VCaP (cell line): ENCODE data around the gene MYO1G.
A peak's percentile ranks its signal among the peaks of the same experiment; 100 is the strongest.

ENCODE experiments used
- H3K27ac ChIP-seq: fragments of 450-650 bp; 2 replicates; pipeline ENCODE4 v1.5.1; 2017
- CTCF ChIP-seq: fragments of 450-650 bp; conservative IDR thresholded peaks from 2 replicates; pipeline ENCODE4 v1.5.1; 2017; ENCODE audit warnings: mild to moderate bottlenecking, moderate library complexity

Gene MYO1G

GRCh38 chr7:44930921-44931320 is 47.9 kb downstream of the MYO1G start:
- no peak for TF ChIP-seq CTCF

GRCh38 chr7:44922351-44922694 is 56.5 kb downstream of the MYO1G start:
- peak; percentile 15; the same call in 1 of the 2 replicates for TF ChIP-seq CTCF
- no peak overlapping the region for H3K27ac ChIP-seq

More at GRCh38 chr7:44930921-44931320, 47.9 kb downstream of the MYO1G start:
- H3K27ac ChIP-seq: no peak overlapping the region

- TF ChIP-seq CTCF: peak; percentile 64
- H3K27ac ChIP-seq: no peak overlapping the region
Measured at GRCh38 chr7:44921607-44922350, 57.0 kb downstream of the MYO1G start.

- TF ChIP-seq CTCF: no peak
- no peak overlapping the region for H3K27ac ChIP-seq
Measured at GRCh38 chr7:44920119-44920518, 58.7 kb downstream of the MYO1G start.

GRCh38 chr7:44918029-44918428 is 60.8 kb downstream of the MYO1G start:
- no peak for TF ChIP-seq CTCF
- H3K27ac ChIP-seq: no peak overlapping the region

- TF ChIP-seq CTCF: no peak
- H3K27ac ChIP-seq: no peak overlapping the region
Measured at GRCh38 chr7:44917465-44917864, 61.4 kb downstream of the MYO1G start.

- no peak for TF ChIP-seq CTCF
- no peak overlapping the region for H3K27ac ChIP-seq
Measured at GRCh38 chr7:44914992-44915607, 63.7 kb downstream of the MYO1G start.
